GM12878 (cell line): Measurements from ENCODE around the gene CASTOR1. TPM values are rescaled to one million over a fixed set of nuclear protein-coding genes. Genes with fewer than 3 reads are reported as not detected.

Experiments used
- ATAC-seq: fragments of 200-7000 bp; cut with Tn5 transposase; 3 replicates; pipeline ENCODE4 v1.9.1; 2020; ENCODE audit warnings: mild to moderate bottlenecking, moderate library complexity
- BruUV-seq: library from RNA; stranded (reverse); fragments of 400-500 nt; replicated peaks from 2 replicates; lab custom pipeline; 2021; lab: Mats Ljungman, UMichigan
- CTCF ChIA-PET: fragments of 300-600 bp; sonication (Branson Sonifier 250); formaldehyde crosslinking; extraction: SDS; loops from one replicate; lab custom pipeline; 2021; ENCODE audit warnings: inconsistent platforms; lab: Yijun Ruan, JAX
- POLR2A ChIA-PET: fragments of 350-600 bp; formaldehyde crosslinking; extraction: SDS; loops from one replicate; lab custom pipeline; 2021; ENCODE audit warnings: inconsistent platforms; lab: Charles Lee
- RAD21 ChIA-PET: fragments of 300-600 bp; sonication (Branson Sonifier 250); formaldehyde crosslinking; loops from one replicate; lab custom pipeline; 2023; ENCODE audit warnings: antibody characterized with exemption; ENCODE audit not compliant: unreplicated experiment; lab: Charles Lee
- SMC1A ChIA-PET: fragments of 300-600 bp; sonication (Branson Sonifier 250); formaldehyde crosslinking; loops from one replicate; lab custom pipeline; 2023; ENCODE audit not compliant: unreplicated experiment, uncharacterized antibody; lab: Charles Lee
- DNase-seq: peaks from one replicate; pipeline ENCODE4 v3.0.0-alpha.2; 2011; ENCODE audit warnings: low read depth, low spot score
- FAIRE-seq: peaks from 3 replicates; lab custom pipeline; 2011; peaks lifted over from hg19 to GRCh38; lab: Jason Lieb, UNC
- H2AFZ ChIP-seq: 2 replicates; pipeline ENCODE4 v1.6.0; 2011; ENCODE audit warnings: low read depth, low read length, control low read depth; ENCODE audit not compliant: control insufficient read depth
- H3K27ac ChIP-seq: 2 replicates; pipeline ENCODE4 v1.5.1; 2011; ENCODE audit warnings: control low read depth; ENCODE audit not compliant: control insufficient read depth, insufficient read depth
- H3K27me3 ChIP-seq, 2 experiments: replicated peaks in 1 of 2; 2 replicates each; pipeline versions ENCODE4 v1.6.0 to v1.6.1; 2011; ENCODE audit warnings: low read length in 1 of 2; ENCODE audit not compliant: control insufficient read depth in 2 of 2, insufficient read depth in 2 of 2
- H3K36me3 ChIP-seq, 2 experiments: 2 replicates each; pipeline ENCODE4 v1.5.1; 2011; ENCODE audit warnings: low read length in 1 of 2; ENCODE audit not compliant: control insufficient read depth in 2 of 2, insufficient read depth in 2 of 2
- H3K4me1 ChIP-seq: 2 replicates; pipeline ENCODE4 v1.6.1; 2011; ENCODE audit warnings: mild to moderate bottlenecking, low read length, moderate library complexity, mixed read lengths; ENCODE audit not compliant: control insufficient read depth, insufficient read depth
- H3K4me2 ChIP-seq: 2 replicates; pipeline ENCODE4 v1.6.0; 2011; ENCODE audit warnings: control low read depth; ENCODE audit not compliant: control insufficient read depth, insufficient read depth
- H3K4me3 ChIP-seq: fragments of 200-600 bp; sonication (generic); 2 replicates; pipeline ENCODE4 v1.5.1; 2016
- H3K79me2 ChIP-seq: 2 replicates; pipeline ENCODE4 v1.6.0; 2011; ENCODE audit warnings: low read length; ENCODE audit not compliant: control insufficient read depth, insufficient read depth
- H3K9ac ChIP-seq: 2 replicates; pipeline ENCODE4 v1.8.0; 2011; ENCODE audit warnings: low read length, control low read depth, mixed read lengths; ENCODE audit not compliant: control insufficient read depth, insufficient read depth
- H3K9me3 ChIP-seq: replicated peaks from 3 replicates; pipeline ENCODE4 v1.5.1; 2011; ENCODE audit warnings: mild to moderate bottlenecking, low read length; ENCODE audit not compliant: control insufficient read depth, insufficient read depth
- H4K20me1 ChIP-seq: 2 replicates; pipeline ENCODE4 v1.6.0; 2011; ENCODE audit not compliant: control insufficient read depth, insufficient read depth
- BRCA1 ChIP-seq: IDR thresholded peaks from 2 replicates; pipeline ENCODE4 v1.6.1; 2011; ENCODE audit warnings: low read depth, low read length, improper control_type of control experiment
- CREB1 ChIP-seq: IDR thresholded peaks from 2 replicates; pipeline ENCODE4 v1.6.1; 2012; ENCODE audit warnings: low read depth, mild to moderate bottlenecking, inconsistent platforms
- HDAC2 ChIP-seq: fragments of 200-600 bp; sonication (generic); IDR thresholded peaks from 2 replicates; pipeline ENCODE4 v1.6.1; 2017
- RUNX3 ChIP-seq: IDR thresholded peaks from 2 replicates; pipeline ENCODE4 v1.6.1; 2012; ENCODE audit warnings: low read length, inconsistent platforms
- SIN3A ChIP-seq: IDR thresholded peaks from 2 replicates; pipeline ENCODE4 v1.6.1; 2012; ENCODE audit warnings: low read depth, low read length, improper control_type of control experiment
- SRF ChIP-seq, 2 experiments: IDR thresholded peaks; 2 replicates each; pipeline ENCODE4 v1.6.1; 2011; ENCODE audit warnings: low read depth in 2 of 2, low read length in 2 of 2, mild to moderate bottlenecking in 1 of 2, moderate library complexity in 1 of 2
- ZNF622 ChIP-seq: fragments of 450-650 bp; IDR thresholded peaks from 2 replicates; pipeline ENCODE4 v1.6.1; 2017; ENCODE audit warnings: mild to moderate bottlenecking, inconsistent platforms
- WGBS: methylation state at CpG from one replicate; pipeline ENCODE4 v1.1.6; 2016; ENCODE audit warnings: low lambda C conversion rate; ENCODE audit not compliant: insufficient replicate concordance, insufficient coverage; ENCODE audit errors: missing lambda C conversion rate; 5-methylcytosine and 5-hydroxymethylcytosine counted together
- in situ Hi-C: fragments of 300-500 bp; cut with MboI; formaldehyde crosslinking; loops from 9 replicates; pipeline ENCODE4 v1.14.3; 2018; ENCODE audit warnings: mixed read lengths
- intact Hi-C: fragments of 100-400 bp; cut with micrococcal nuclease; formaldehyde crosslinking; loops from one replicate; pipeline ENCODE4 v1.14.2; 2022; ENCODE audit not compliant: unreplicated experiment
- polyA plus RNA-seq, 11 experiments: library from polyadenylated mRNA; depleted of rRNA in 4 of 11; unstranded in 6 of 11; stranded (reverse) in 5 of 11; fragments of >200 nt; fragmentation: Nextera tagmentation in 4 of 11; fragmentation: Illumina TruSeq in 1 of 11; extraction: Ambion mirVana in 4 of 11; extraction: Trizol in 1 of 11; gene quantifications; 1 replicate in 1 of 11; 2 replicates in 10 of 11; pipeline versions ENCODE4 v1.2.1 to v1.2.3, GENCODE V29; 2011 to 2016; ENCODE audit warnings: inconsistent platforms in 2 of 11, missing spikeins in 2 of 11, low read depth in 1 of 11
- total RNA-seq, 4 experiments: library from RNA; depleted of rRNA in 3 of 4; stranded (reverse); fragments of >200 nt in 3 of 4; fragmentation: Illumina TruSeq in 1 of 4; extraction: Trizol in 1 of 4; gene quantifications; 2 replicates each; pipeline versions ENCODE4 v1.2.1 to v1.2.3, GENCODE V29; 2013 to 2021
- TF ChIP-seq, protein P1 (sequence below): fragments of 450-650 bp; IDR thresholded peaks from 2 replicates; pipeline ENCODE4 v1.6.1; 2017; ENCODE audit warnings: mild to moderate bottlenecking, low read depth, inconsistent platforms; ENCODE audit not compliant: poor library complexity, severe bottlenecking
- TF ChIP-seq, protein P2 (sequence below): fragments of 450-650 bp; IDR thresholded peaks from 2 replicates; pipeline ENCODE4 v1.6.1; 2017; ENCODE audit warnings: mild to moderate bottlenecking
- TF ChIP-seq, protein P3 (sequence below): fragments of 450-650 bp; IDR thresholded peaks from 2 replicates; pipeline ENCODE4 v1.6.1; 2016; ENCODE audit warnings: mild to moderate bottlenecking

CASTOR1 gene
- total and polyA plus RNA-seq, 10 of the 15 experiments (the other 5 are each of a cell fraction or from before 2014, with no cell fraction given): 0.31 to 9.1 (median 3.3) TPM

- ChIA-PET POLR2A (no interaction called here), SMC1A (no interaction called here), CTCF (interaction anchor here (1.0 to 3.1 kb wide), 7 partner anchors 22 to 156 kb away, joined by 3 to 21 read pairs (median 4); no protein-coding TSS in a partner anchor), RAD21 (interaction anchor here (3.1 to 4.0 kb wide), 2 partner anchors 26 to 125 kb away, joined by 9 to 31 read pairs; partner anchors contain the start of genes CASTOR1 and RNF215)
- WGBS: 82% methylated on average over 4 of the region's 4 CpGs
- no peak for DNase-seq
- in situ Hi-C loops (loop anchor here (5.0 kb wide), 1 partner anchor 155 kb away; no protein-coding TSS in a partner anchor), intact Hi-C loops (loop anchor here (2.0 kb wide), 1 partner anchor 125 kb away; the partner anchor contains the start of gene RNF215)
- Histone ChIP-seq H3K4me1 (peaks cover 11% of the 10 kb centered on the region), H3K9me3 (no peaks in the 10 kb centered on the region), H3K79me2 (peaks cover 10% of the 10 kb centered on the region), H3K9ac (no peak overlapping the region), H3K4me3 (no peak overlapping the region), H3K27me3 (no peaks in the 10 kb centered on the region), H3K27ac (no peak overlapping the region), H3K36me3 (no peaks in the 10 kb centered on the region), H4K20me1 (no peaks in the 10 kb centered on the region), H3K4me2 (no peak overlapping the region), H2AFZ (no peak overlapping the region)
- no TSS peak for BruUV-seq
- no peak for FAIRE-seq
- TF ChIP-seq HDAC2 (no peak), SRF (IDR thresholded peaks at IDR 0.05; ENCODE audit: low read depth in 2 of 2, low read length in 2 of 2) (no peak), SIN3A (no peak), BRCA1 (no peak), RUNX3 (no peak), ZNF622 (no peak), CREB1 (no peak)
- TF ChIP-seq, protein P1, sequence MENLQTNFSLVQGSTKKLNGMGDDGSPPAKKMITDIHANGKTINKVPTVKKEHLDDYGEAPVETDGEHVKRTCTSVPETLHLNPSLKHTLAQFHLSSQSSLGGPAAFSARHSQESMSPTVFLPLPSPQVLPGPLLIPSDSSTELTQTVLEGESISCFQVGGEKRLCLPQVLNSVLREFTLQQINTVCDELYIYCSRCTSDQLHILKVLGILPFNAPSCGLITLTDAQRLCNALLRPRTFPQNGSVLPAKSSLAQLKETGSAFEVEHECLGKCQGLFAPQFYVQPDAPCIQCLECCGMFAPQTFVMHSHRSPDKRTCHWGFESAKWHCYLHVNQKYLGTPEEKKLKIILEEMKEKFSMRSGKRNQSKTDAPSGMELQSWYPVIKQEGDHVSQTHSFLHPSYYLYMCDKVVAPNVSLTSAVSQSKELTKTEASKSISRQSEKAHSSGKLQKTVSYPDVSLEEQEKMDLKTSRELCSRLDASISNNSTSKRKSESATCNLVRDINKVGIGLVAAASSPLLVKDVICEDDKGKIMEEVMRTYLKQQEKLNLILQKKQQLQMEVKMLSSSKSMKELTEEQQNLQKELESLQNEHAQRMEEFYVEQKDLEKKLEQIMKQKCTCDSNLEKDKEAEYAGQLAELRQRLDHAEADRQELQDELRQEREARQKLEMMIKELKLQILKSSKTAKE: no peak
- TF ChIP-seq, protein P2, sequence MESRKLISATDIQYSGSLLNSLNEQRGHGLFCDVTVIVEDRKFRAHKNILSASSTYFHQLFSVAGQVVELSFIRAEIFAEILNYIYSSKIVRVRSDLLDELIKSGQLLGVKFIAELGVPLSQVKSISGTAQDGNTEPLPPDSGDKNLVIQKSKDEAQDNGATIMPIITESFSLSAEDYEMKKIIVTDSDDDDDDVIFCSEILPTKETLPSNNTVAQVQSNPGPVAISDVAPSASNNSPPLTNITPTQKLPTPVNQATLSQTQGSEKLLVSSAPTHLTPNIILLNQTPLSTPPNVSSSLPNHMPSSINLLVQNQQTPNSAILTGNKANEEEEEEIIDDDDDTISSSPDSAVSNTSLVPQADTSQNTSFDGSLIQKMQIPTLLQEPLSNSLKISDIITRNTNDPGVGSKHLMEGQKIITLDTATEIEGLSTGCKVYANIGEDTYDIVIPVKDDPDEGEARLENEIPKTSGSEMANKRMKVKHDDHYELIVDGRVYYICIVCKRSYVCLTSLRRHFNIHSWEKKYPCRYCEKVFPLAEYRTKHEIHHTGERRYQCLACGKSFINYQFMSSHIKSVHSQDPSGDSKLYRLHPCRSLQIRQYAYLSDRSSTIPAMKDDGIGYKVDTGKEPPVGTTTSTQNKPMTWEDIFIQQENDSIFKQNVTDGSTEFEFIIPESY: no peak
- TF ChIP-seq, protein P3, sequence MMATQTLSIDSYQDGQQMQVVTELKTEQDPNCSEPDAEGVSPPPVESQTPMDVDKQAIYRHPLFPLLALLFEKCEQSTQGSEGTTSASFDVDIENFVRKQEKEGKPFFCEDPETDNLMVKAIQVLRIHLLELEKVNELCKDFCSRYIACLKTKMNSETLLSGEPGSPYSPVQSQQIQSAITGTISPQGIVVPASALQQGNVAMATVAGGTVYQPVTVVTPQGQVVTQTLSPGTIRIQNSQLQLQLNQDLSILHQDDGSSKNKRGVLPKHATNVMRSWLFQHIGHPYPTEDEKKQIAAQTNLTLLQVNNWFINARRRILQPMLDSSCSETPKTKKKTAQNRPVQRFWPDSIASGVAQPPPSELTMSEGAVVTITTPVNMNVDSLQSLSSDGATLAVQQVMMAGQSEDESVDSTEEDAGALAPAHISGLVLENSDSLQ: no peak
- ATAC-seq: no peak
Measured at GRCh38 chr22:30262112-30262511, 27.2 kb downstream of the CASTOR1 start.
